Pulmonary artery endothelial cell (primary cell): Measurements from ENCODE around the gene PRR19. TPM values are rescaled to one million over a fixed set of nuclear protein-coding genes. Genes with fewer than 3 reads are reported as not detected.
"Not testable (repeated sequence)": the region's sequence is repeated elsewhere in the genome, so short reads cannot be mapped to it uniquely, and the experiment has no call there.

ENCODE experiments used
- DNase-seq: peaks from one replicate; pipeline ENCODE4 v3.0.0-alpha.2; 2011; ENCODE audit warnings: low read depth, low spot score
- total RNA-seq: library from RNA; depleted of rRNA; stranded (reverse); fragments of >200 nt; gene quantifications from 2 replicates; pipeline ENCODE4 v1.2.3, GENCODE V29; 2014

Gene PRR19
- total RNA-seq, 1 donor from 2014 or later, result 0.26 TPM

DNA sequence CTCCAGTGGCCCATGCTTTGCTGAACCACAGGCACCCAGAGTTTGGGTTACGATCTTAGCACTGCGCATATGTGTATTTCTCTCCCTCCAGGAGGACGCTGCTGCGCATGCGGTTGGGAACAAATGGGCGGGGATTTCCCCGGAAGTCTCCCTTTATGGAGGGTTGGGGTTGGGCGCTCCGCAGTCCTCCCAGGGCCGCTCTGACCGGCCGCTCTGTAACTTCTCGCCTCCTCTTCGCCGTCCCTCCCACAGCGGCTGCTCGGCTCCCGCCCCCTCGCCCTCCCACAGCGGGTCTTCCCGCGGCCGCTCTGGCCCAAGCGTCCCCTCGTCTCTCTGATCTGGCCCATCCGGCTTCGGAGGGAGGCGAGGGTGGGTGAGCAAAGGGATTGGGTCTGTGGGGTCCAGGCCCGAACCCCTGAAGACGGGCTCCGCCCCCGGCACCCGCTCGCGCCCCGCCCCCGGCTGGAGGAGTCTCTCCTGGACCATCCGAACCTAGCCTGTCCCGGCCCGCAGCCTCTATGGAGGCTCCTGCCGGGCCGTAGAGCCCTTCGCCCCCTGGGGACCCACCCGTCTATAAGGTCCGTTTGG lies 23.5 kb downstream of the PRR19 start, which contains the start of gene MEGF8:
TSS of gene MEGF8 (plus strand) at position 328 of the 588 bp plus-strand sequence. CDS start 609 bp downstream, outside the sequence.
- DNase-seq, result peak; percentile 96

- DNase-seq, result no peak
Measured at GRCh38 chr19:42325896-42326771, 24.2 kb downstream of the PRR19 start.

DNA sequence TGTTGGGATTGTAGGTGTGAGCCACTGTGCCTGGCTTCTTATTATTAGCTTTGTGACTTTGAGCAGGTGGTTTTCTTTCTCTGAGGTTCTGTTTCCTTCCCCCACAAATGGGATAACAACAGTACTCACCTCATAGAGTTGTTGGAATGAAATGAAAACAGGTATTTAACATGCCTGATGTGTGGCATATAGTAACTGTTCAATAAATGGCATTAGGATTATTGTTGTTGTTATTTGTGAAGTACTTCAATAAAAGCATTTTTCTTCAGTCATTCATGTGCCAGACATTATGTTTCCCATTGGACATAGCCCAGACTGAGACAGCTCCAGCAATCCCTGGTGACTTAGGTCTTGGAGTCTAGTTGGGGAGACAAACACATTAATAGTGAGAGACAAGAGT lies 25.0 kb downstream of the PRR19 start:
- no peak for DNase-seq

GRCh38 chr19:42327381-42327780 lies 25.4 kb downstream of the PRR19 start:
- DNase-seq, result no peak

DNA sequence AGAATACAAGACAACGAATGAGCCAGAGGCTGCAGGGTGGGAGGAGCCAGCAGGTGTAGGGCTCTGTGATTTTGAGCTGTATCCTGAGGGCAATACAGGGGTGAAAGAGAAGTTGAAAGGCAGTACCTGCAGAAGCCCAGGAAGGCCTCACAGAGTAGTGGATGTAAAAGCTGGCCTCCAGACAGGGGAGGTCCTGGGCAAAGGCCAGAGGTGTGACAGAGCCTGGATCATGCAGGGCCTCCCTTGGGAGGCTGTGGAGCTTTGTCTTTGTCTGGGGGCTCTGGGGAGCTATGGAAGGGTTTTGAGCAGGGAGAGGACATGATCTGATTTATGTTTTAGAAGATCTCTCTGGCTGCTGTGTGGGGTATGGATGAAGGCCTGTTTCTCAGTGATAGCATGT lies 26.2 kb downstream of the PRR19 start:
- no peak for DNase-seq

GRCh38 chr19:42328854-42329253 lies 26.9 kb downstream of the PRR19 start:
- no peak for DNase-seq

DNA sequence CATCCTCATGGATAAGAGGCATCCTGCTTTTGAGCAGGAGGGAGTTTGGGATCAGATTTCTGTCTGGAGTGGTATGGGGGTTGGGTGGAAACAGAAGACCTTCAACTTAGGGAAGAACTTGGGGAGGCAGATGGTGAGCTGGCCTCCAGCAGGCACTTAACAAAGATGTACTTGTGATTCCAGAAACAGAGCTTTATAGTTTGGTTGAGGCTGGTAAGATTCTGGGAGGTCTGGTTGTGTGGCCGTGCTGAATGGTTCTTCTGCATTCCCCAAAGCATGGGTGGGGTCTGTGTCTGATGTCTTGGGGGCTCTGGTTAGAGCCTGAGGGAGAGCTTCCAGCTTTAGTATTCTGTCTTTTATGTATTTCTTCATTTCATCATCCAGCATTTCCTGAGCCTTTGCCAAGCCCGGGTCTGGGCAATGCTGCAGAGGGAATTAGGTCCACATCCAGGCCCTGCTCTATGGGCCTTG lies 28.3 kb downstream of the PRR19 start:
- DNase-seq, result no peak

DNA sequence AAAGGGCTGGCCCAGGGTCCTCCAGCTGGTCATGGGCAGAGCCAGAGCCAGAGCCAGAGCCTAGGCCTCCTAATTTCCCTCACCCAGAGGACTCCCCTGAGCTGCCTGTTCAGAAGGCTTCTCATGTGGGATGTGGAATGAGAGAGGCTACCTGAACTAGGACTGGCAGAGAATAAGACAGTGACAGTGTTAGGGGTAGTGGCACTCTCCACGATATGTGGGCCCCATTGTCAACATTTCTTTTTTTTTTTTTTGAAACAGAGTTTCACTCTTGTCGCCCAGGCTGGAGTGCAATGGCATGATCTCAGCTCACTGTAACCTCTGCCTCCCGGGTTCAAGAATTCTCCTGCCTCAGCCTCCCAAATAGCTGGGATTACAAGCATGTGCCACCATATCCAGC lies 29.4 kb downstream of the PRR19 start:
- not testable (repeated sequence) for DNase-seq

DNA sequence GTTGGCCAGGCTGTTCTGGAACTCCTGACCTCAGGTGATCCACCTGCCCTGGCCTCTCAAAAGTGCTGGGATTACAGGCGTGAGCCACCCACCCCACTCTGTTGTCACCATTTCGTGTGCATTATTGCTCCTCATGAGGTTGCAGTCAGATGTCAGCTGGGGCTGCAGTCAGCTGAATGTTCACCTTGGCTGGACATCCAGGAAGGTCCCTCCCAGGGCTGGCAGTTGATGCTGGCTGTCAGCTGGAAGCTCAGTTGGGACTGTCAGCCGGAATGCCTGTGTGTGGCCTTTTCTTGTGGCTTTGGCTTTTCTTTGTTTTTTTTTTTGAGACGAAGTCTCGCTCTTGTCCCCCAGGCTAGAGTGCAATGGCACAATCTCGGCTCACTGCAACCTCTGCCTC lies 30.1 kb downstream of the PRR19 start:
- DNase-seq, result no peak

GRCh38 chr19:42333018-42333417 lies 31.1 kb downstream of the PRR19 start:
- no peak for DNase-seq

DNA sequence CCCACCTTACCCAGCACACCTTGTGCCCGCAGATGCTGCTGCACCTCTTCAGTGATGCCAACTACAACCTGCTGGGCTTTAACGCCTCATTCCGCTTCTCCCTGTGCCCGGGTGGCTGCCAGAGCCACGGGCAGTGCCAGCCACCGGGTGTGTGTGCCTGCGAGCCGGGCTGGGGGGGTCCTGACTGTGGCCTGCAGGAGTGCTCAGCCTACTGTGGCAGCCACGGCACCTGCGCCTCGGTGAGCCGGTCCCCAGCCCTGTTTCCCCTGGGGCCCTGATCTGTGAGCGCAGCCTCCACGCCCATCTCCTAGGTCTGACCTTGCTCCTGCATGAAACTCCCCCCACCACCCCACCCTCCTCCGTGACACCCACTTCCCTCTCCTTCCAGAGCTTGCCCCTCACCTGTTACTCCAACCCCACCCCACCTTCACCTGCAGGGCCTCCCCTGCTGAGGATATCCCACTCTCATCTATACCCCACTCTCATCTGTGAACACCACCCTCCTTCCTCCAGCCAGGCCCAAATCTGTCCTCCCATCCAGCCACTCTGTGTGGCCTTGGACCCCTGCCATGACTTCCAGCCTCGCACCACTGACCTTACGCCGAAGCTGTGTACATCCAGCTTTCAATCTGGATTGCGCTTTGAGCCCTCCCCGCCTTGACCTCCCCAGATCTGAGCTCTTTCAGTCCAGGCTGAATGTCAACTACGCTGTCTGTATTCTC lies 32.2 kb downstream of the PRR19 start:
- DNase-seq, result no peak

DNA sequence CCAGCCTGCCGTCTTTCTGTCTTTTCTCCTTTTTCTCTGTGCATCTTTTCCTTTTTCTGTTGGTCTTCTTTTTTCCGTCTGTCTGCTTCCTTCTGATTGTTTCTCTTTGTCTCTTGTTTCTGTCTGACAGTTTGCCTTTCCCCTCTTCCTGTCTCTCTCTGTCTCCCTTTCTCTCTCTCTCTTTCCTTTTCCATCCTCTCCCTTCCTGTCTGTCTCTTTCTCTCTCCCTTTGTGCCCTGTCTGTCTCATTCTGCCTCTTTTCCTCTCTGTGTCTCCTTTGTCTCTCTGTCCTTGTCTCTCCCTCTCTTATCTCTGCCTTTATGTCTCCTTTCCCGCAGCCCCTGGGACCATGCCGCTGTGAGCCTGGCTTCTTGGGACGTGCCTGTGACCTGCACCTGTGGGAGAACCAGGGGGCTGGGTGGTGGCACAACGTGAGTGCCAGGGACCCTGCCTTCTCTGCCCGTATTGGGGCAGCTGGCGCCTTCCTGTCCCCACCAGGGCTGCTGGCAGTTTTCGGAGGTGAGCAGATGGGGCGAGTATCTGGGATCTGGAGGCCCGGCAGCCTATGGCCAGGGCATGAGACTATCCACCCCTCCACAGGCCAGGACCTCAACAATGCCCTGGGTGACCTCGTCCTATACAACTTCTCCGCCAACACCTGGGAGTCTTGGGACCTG lies 32.9 kb downstream of the PRR19 start:
- no peak for DNase-seq

DNA sequence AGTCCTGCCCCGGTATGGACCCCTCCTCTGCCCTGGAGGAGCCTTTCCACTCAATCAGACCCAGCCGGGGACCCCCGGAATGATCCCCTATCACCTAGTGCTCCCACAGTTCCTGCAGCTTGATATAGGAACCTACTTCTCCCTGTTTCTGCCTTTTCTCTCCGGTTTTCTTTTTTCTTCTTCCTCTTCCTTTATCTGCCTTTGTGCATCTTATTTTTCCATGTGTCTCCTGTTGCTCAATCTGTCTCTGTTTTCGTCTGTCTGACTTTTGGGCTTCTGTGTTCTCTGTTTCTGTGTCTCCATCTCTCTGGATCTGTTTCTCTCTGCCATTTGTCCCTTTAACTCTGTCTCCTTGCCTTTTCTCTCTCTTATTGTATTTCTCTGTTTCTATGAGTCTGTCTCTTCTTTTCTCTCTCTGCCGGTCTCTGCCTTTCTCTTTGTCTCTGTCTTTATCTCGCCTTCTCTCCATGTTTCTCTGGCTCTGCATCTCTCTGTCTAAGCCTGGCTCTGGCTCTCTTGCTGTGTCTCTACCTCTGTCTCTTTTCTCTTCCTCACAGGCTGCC lies 33.5 kb downstream of the PRR19 start:
- DNase-seq, result no peak

GRCh38 chr19:42335971-42336370 lies 34.0 kb downstream of the PRR19 start:
- no peak for DNase-seq

GRCh38 chr19:42339126-42339860 lies 37.4 kb downstream of the PRR19 start:
- DNase-seq, result not testable (repeated sequence)

DNA sequence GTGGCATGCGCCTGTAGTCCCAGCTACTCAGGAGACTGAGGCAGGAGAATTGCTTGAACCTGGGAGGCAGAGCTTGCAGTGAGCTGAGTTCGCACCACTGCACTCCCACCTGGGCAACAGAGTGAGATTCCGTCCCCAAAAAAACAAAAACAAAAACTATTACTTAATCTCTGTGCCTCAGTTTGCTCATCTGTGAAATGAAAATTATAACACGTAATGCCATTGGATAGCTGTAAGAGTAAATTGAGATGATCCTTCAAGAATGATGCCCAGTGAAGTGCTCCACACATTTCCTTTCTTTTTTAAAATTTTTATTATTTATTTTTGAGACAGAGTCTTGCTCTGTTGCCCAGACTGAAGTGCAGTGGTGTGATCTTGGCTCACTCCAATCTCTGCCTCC lies 38.0 kb downstream of the PRR19 start:
- not testable (repeated sequence) for DNase-seq

- DNase-seq, result no peak
Measured at GRCh38 chr19:42343344-42344110, 41.6 kb downstream of the PRR19 start.

GRCh38 chr19:42344336-42344893 lies 42.5 kb downstream of the PRR19 start:
- no peak for DNase-seq

DNA sequence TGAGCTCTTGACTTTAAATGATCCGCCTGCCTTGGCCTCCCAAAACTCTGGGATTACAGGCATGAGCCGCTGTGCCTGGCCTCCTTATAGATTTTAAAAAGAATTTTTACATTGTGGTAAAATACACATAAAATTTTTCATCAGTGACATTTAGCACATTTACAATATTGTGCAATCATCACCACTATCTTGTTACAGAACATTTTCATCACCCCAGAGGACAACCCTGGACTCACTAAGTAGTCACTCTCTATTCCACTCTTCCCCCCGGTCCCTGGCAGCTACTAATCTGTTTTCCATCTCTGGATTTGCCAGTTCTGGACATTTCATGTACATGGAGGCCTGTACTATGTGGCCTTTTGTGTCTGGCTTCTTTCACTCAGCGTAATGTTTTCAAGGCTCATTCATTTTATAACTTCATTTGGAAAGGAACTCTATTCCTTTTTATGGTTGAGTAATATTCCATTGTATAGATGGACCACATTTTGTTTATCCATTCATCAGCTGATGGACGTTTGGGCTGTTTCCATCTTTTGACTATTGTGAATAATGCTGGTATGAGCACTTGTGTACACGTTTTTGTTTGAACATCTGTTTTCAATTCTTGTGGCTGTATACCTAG lies 43.4 kb downstream of the PRR19 start:
- no peak for DNase-seq
